Body of pancreas (tissue), 4 donors: ENCODE results near the gene CTIF.

ENCODE experiments used
- POLR2A ChIP-seq, 3 donors: fragments of 450-650 bp; IDR thresholded peaks; one replicate each; pipeline ENCODE4 v1.6.1; 2016; ENCODE audit warnings: antibody characterized with exemption in 3 of 3, mild to moderate bottlenecking in 2 of 3
- TF ChIP-seq, protein P1 (sequence below), 7 experiments: fragments of 450-650 bp in 4 of 7; fragments of 200-600 bp in 3 of 7; sonication (generic) in 3 of 7; IDR thresholded peaks; one replicate each; pipeline ENCODE4 v1.5.1; 2016 to 2019; ENCODE audit warnings: antibody characterized with exemption in 7 of 7

DNA sequence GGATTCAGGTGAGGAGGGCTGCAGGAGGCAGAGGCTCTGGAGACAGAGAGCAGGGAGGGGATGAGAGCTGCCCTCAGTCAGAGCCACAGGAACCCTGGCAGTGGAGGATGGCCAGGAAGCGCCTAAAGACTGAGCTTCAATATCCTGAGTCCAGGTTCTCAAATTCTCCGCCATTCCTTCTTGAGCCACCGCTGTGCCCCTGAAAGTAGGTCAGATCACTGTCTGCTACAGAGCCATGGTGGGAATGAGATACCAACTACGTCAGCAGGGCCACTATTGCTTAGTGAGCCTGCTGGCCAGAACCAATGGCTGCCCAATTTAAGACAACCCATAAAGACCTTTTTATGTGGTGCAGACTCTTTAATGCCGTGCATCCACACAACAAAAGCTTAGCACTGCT lies 155.5 kb downstream of the CTIF start:
- TF ChIP-seq, protein P1, sequence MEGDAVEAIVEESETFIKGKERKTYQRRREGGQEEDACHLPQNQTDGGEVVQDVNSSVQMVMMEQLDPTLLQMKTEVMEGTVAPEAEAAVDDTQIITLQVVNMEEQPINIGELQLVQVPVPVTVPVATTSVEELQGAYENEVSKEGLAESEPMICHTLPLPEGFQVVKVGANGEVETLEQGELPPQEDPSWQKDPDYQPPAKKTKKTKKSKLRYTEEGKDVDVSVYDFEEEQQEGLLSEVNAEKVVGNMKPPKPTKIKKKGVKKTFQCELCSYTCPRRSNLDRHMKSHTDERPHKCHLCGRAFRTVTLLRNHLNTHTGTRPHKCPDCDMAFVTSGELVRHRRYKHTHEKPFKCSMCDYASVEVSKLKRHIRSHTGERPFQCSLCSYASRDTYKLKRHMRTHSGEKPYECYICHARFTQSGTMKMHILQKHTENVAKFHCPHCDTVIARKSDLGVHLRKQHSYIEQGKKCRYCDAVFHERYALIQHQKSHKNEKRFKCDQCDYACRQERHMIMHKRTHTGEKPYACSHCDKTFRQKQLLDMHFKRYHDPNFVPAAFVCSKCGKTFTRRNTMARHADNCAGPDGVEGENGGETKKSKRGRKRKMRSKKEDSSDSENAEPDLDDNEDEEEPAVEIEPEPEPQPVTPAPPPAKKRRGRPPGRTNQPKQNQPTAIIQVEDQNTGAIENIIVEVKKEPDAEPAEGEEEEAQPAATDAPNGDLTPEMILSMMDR (IDR thresholded peaks at IDR 0.05): no peak
- TF ChIP-seq POLR2A (IDR thresholded peaks at IDR 0.05): no peak
